Measurements from ENCODE around the gene SLC51B.
"Not testable (repeated sequence)": the region's sequence is repeated elsewhere in the genome, so short reads cannot be mapped to it uniquely, and the experiment has no call there.

The SLC51B gene

GRCh38 chr15:65085990-65086679, 40.9 kb downstream of the SLC51B start:
- DNase-seq: no peak

DNA sequence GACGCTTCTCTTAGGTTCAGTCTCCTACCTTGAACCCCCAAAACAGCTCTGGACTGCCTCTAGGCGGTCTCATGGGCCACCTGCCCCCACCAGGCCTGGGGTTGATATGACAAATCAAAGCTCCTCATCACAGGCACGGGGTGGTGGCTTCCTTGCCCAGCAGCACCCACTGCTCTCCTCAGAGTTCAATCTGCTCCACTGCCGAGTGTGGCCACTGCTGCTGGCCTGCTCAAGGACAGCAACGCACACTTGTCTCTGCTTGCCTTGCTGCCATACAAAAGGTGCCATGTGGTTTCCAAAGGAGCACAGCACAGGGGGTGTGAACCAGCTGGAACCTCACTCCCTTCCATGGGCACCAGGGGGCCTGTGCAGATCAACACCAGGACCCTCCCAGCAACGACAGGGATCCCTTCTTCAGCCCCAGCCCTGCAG, 41.5 kb downstream of the SLC51B start:
- DNase-seq: no peak

GRCh38 chr15:65087411-65087810, 42.2 kb downstream of the SLC51B start:
- no peak for DNase-seq

GRCh38 chr15:65087873-65088642, 42.9 kb downstream of the SLC51B start:
- no peak for DNase-seq

DNA sequence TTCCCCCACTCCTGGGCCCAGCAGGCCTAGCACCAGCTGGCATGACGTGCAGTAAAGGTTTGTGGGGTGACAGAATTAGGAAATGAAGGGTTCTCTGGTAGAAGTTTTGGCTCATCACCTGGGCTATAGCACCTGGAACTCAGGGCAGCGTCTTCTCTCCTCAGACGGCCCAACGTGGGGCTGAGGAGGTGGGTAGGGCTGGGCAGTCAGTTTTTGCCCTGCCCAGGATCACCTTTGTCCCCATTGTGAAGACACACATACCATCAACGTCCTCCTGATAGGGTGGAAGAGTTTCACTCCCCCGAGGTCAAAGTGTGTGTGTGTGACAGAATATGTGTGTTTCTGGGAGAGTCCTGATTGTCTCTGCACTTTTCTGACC, 43.4 kb downstream of the SLC51B start:
- no peak for DNase-seq

DNA sequence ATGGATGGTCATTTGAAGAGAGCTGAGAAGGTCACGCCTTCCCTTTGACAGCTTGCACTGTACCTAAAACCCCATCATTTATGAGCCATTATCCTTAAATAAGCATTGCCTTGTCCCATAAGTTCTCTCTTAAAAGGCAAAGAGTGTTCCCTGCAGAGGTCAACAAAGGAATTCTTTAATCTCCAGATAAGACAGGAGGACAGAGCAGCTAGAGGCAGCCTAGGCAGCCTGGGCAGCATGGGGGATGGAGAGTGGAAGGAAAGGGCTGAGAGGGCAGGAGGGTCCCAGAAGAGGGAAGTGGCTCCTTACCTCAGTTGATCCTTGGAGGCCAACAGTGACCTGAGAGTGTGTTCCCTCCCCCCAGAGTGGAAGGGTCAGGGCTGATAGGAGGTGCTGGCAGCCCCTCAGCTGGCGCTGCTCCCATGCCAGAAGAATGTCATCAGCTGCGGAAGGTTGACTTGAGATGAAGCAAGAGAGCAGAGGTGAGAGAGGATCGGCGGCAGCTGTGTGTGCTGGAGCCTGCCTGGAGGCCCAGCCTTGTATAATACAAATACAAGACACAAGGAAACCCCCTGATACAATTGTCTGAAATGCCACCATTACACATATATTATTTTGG, 44.1 kb downstream of the SLC51B start:
- DNase-seq: no peak

DNA sequence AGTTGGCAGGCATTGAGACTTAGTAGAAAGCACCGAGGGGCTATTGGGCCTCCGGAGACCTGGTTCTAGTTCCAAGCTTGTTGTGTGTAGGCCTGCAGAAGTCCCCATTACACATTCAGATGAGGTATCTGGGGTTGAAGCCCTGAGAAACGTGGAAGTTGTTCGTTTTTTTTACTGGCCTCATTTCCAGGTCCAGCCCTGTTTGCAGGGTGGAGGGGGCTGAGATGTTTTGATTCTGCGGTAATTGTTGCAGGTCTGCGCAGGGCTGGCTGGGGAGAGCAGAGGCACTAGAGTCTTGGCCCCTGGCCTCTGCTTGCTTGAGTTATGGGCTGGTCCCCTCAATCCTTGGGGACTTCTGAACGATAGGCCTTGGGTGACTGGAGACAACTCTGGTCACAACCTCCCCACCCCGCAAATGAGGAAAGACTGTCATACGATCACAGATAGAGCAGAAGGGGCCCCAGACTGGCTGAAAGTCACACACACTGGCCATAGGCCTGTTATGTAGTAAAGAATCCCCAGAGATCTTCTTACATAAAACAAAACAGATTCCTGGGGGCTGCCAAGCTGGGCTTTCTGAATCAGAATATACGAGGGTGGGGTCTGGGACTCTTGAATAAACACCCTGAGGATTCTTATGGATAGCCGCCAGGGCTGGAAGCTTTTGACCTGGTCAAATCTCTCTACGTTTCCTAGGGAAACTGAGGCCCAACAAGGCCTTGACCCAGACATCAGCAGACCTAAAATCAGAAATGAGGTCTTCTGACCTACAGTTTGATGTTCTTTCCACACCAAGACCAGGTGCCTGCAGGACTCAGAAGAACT, 47.0 kb downstream of the SLC51B start:
- DNase-seq: no peak

DNA sequence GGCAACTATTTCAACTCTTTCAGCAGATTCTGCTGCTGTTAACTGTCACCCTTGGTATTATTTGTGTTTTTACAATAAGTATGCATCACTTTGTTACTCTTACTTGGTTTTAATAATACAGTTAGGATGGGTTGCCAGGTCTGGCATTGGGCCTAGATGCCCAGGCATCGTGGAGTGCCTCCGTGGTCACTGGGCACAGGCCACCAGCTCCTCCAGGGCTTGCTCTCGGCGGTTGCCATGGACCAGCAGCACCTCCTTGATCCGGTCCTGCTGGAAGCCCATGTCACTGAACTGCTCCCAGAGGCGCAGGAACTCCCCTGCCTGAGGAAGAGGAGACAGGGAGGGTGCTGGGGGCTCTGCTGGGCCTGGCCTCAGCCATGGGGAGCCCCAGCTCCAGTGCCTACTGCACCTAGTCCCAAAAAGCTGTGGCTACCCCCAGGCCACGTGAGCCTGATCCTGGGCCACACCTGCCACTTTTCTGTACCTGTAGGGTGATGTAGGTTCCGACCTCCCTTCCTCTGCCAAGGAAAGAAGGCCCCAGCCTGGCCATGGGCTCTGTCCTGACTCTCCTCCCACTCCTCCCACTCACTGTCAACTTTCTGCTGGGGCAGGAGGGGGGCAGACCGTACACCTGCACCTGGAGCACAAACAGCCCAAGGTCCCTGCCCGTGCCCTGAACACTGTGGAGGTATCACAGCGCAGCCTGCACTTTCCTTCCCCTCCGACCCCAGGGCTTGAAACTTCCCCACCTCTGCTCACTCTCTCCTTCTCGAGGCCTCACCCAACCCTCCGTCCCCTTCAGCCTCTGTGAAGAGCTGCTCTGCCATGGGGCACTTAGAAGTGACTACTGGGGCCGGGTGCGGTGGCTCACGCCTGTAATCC, 48.0 kb downstream of the SLC51B start:
- no peak for DNase-seq

GRCh38 chr15:65093793-65094170, 48.6 kb downstream of the SLC51B start:
- DNase-seq: not testable (repeated sequence)

- no peak for DNase-seq
Observed at GRCh38 chr15:65094294-65094995, 49.3 kb downstream of the SLC51B start.

GRCh38 chr15:65095011-65095746, 50.0 kb downstream of the SLC51B start:
- no peak for DNase-seq

GRCh38 chr15:65095747-65096104, 50.5 kb downstream of the SLC51B start:
- no peak for DNase-seq

GRCh38 chr15:65096481-65097385, 51.5 kb downstream of the SLC51B start:
- DNase-seq: no peak

- DNase-seq: no peak
Observed at GRCh38 chr15:65097651-65098263, 52.6 kb downstream of the SLC51B start.

DNA sequence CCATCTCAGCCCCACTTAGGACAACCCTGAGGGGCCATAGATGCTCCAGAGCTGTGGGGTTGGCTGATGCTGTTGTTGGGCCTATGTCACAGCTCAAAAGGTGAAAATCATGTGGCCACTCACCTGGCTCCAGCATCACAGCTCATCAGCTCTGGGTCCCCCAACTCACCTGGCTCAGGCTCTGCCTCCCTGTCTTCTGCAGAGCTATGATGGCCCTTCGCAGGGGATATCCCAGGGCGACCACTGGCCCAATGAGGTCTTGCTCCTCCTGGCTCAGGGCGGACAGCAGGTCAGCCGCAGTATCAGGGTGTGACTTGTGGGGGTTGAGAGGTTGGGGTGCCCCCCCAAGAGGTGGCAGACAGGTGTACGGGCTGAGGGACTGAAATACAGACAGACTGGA, 54.1 kb downstream of the SLC51B start:
- no peak for DNase-seq

DNA sequence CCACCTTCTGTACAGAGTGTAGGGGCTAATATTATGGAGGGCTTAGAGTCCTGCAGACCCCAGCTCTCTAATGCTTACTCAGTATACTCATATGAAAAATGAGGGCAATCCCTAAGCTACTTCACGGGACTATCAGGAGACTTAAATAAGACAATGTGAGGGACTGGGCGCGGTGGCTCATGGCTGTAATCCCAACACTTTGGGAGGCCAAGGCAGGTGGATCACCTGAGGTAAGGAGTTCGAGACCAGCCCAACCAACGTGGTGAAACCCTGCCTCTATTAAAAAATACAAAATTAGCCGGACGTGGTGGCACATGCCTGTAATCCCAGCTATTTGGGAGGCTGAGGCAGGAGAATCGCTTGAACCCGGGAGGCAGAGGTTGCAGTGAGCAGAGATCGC, 54.6 kb downstream of the SLC51B start:
- not testable (repeated sequence) for DNase-seq

- no peak for DNase-seq
Observed at GRCh38 chr15:65100442-65100841, 55.3 kb downstream of the SLC51B start.

GRCh38 chr15:65101411-65101890, 56.3 kb downstream of the SLC51B start:
- peak; percentile 57 for DNase-seq

All from activated CD4-positive, CD25-positive, alpha-beta regulatory T cell treated with anti-CD3 and anti-CD28 coated beads, Interleukin-2, amount 50 U/mL, for 72 hours (primary cell).